ENCODE results near the gene F8. TPM values are rescaled to one million over a fixed set of nuclear protein-coding genes. Genes with fewer than 3 reads are reported as not detected.

The F8 gene
- total RNA-seq, 4 donors from 2014 or later, result 21.1 to 56.3 (median 36.5) TPM

DNA sequence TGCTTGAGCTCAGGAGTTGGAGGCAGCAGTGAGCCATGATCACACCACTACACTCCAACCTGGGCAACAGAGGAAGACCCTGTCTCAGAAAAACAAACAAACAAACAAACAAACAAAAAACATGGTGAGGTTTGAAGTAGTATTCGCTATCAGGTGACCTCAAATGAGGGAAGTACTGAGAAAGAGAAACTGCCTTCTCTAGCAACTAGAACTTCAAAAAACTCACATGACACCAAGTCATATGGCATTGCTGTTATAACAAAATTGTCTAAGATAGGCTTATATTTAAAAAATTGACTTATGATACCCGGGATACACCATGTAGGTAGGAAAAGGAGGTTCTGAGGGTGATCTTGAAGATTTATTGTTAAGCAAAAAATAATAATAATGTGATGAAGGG lies 227.5 kb downstream of the F8 start:
- TF ChIP-seq, protein P1, sequence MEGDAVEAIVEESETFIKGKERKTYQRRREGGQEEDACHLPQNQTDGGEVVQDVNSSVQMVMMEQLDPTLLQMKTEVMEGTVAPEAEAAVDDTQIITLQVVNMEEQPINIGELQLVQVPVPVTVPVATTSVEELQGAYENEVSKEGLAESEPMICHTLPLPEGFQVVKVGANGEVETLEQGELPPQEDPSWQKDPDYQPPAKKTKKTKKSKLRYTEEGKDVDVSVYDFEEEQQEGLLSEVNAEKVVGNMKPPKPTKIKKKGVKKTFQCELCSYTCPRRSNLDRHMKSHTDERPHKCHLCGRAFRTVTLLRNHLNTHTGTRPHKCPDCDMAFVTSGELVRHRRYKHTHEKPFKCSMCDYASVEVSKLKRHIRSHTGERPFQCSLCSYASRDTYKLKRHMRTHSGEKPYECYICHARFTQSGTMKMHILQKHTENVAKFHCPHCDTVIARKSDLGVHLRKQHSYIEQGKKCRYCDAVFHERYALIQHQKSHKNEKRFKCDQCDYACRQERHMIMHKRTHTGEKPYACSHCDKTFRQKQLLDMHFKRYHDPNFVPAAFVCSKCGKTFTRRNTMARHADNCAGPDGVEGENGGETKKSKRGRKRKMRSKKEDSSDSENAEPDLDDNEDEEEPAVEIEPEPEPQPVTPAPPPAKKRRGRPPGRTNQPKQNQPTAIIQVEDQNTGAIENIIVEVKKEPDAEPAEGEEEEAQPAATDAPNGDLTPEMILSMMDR (IDR thresholded peaks at IDR 0.05; ENCODE audit: low read depth), result no peak

DNA sequence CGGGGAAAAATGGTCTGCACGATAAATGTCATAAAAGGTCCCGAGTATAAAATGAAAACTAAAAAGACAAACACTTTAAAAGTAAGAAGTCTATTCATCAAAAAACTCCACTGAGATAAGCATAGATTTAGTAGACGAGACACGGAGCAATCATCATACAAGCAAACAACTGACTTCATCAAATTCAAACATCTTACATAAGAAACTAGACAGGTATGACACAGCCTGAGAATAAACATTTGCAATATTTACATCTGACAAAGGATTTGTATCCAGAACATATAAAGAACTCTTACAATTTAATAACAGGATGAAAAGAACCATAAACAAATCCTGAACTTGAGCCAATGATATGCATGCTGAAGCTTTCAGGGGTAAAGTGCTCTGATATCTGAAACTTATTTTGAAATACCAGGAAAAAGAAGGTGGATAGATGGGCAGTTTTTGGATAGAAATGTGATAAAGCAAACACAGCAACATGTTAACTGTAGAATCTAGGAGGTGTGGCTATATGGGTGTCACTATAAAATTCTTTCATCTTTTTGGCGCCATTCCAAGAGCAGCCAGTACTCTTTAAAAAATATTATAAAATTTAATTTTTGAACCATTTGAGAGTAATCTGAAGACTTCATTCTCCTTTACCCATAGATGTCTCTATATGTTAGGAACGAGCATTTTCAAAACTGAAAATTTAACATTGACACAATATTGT lies 229.3 kb downstream of the F8 start:
- TF ChIP-seq, protein P1 (IDR thresholded peaks at IDR 0.05; ENCODE audit: low read depth), result no peak

DNA sequence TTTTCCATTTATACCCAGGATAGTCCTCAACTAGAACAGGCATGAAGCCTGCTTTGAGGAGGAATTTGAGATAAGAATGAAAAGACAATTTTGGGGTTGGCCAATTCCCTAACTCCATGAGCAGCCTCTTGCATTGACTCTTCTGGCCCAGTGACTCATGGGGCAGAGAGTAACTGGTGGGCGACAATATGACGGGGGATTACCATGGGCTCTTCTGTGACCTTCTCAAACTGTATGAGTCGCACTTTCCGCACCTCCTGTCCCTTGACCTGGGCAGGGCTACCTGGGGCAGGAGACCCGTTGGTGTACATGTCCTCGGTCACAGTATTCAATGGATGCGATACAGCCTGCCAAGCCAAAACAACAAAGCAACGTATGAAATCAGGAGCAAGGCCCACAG lies 230.6 kb downstream of the F8 start:
- TF ChIP-seq, protein P1 (IDR thresholded peaks at IDR 0.05; ENCODE audit: low read depth), result no peak

- TF ChIP-seq, protein P1 (IDR thresholded peaks at IDR 0.05; ENCODE audit: low read depth), result no peak
Measured at GRCh38 chrX:154791467-154791866, 231.1 kb downstream of the F8 start.

Small RNAs within 50 kb of the gene (small RNA-seq; reads per million reads assigned to genes)
- gene MIR1184-1, result not detected

Other genes starting within 250 kb of the F8 start
- 100 to 1,000 TPM in 1 of 4 donors, 10 to 100 TPM in 3; 40.9 to 106 (median 55.3) TPM for gene MPP1, start 217.2 kb downstream of the F8 start, total RNA-seq
- not detected for gene SMIM9, start 188.1 kb downstream of the F8 start, total RNA-seq
- gene F8A1, start 136.4 kb downstream of the F8 start, total RNA-seq, result 10 to 100 TPM in 1 of 4 donors, 1 to 10 TPM in 2, under 1 TPM in 1; 0.44 to 12.9 (median 5.8) TPM
- 10 to 100 TPM; 46.1 to 83.5 (median 69.6) TPM for gene FUNDC2, start 4.1 kb upstream of the F8 start, total RNA-seq
- 10 to 100 TPM; 20.3 to 30.8 (median 25.0) TPM for gene CMC4, start 48.4 kb upstream of the F8 start, total RNA-seq
- 1 to 10 TPM; 1.0 to 8.6 (median 2.2) TPM for gene MTCP1, start 48.4 kb upstream of the F8 start, total RNA-seq
- gene BRCC3, start 48.8 kb upstream of the F8 start, total RNA-seq, result 10 to 100 TPM; 12.8 to 18.7 (median 15.7) TPM
- 10 to 100 TPM; 21.9 to 44.3 (median 26.8) TPM for gene VBP1, start 193.7 kb upstream of the F8 start, total RNA-seq
- gene RAB39B, start 241.8 kb upstream of the F8 start, total RNA-seq, result under 1 TPM in 2 of 4 donors, not detected in 2; 0.49 to 0.51 TPM